Activated gamma-delta T cell (primary cell): ENCODE data around the gene PCED1A.

Experiments used
- DNase-seq: peaks from one replicate; lab custom pipeline; 2025; lab: John Stamatoyannopoulos, UW
- total RNA-seq, 2 donors: gene quantifications; one replicate each; lab custom pipeline; 2026; lab: John Stamatoyannopoulos, UW

PCED1A gene, protein sequence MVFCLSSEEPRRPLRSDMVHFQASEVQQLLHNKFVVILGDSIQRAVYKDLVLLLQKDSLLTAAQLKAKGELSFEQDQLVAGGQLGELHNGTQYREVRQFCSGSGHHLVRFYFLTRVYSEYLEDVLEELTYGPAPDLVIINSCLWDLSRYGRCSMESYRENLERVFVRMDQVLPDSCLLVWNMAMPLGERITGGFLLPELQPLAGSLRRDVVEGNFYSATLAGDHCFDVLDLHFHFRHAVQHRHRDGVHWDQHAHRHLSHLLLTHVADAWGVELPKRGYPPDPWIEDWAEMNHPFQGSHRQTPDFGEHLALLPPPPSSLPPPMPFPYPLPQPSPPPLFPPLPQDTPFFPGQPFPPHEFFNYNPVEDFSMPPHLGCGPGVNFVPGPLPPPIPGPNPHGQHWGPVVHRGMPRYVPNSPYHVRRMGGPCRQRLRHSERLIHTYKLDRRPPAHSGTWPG
- total RNA-seq: 68.5 to 78.5 reads per million in 2 donors

DNA sequence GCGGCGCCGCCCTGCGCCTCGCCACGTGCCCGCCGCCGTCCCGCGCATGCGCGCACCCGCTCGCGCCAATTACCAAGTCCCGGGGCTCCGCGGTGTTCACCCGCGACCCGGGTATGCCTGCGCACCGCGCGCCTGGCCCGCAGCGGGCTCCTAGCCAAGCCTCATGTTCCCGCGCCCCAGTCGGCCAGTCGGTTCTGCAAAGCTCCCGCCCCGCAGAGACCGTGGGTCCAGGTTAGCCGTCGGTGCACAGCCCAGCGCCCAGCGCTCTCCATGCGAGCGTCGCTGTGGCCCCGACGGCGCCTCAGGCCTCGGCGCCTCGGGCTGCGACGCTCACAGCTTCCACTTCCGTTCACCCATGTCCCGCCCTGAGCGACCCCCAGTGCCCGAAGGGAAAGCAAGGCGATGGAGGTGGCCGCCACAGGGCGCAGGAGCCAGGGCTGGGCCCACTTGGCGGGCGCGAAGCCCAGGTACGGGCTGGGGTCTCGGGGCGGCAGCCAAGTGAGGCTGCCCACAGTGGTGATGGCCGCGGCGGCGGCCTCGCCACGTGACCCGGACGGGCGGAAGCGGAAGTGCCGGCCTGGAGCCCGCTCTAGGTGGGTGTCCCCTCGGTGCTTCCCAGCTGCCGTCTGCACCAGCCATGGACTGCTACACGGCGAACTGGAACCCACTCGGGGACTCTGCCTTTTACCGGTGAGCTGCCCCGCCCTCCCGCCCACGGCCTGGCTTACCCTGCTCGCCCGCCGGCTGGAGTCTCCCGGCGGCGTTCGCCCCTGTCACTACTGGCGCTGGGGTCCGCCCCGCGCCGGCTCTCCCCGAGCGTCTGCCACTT, at the start of gene PCED1A, which contains the start of gene VPS16:
TSS of gene PCED1A (minus strand) at position 518 of the 829 bp plus-strand sequence. CDS start 743 bp downstream, outside the sequence.
TSS of gene VPS16 (plus strand) at position 608 of the 829 bp plus-strand sequence. CDS start at position 638, 30 bp downstream.
- DNase-seq: peak; percentile 78

DNA sequence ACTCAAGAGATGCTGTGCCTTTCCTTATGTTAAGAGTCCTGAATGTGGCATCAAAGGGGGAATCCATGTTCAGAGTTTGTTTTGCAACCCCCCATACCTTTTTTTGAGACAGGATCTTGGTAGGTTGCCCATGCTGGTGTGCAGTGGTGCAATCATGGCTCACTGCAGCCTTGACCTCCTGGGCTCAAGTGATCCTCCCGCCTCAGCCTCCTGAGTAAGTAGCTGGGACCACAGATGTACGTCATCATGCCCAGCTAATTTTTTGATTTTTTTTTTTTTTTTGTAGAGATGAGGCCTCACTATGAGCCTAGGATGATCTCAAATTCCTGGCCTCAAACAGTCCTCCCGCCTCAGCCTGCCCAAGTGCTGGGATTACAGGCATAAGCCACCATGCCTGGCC, 49.3 kb upstream of the PCED1A start:
- no peak for DNase-seq

DNA sequence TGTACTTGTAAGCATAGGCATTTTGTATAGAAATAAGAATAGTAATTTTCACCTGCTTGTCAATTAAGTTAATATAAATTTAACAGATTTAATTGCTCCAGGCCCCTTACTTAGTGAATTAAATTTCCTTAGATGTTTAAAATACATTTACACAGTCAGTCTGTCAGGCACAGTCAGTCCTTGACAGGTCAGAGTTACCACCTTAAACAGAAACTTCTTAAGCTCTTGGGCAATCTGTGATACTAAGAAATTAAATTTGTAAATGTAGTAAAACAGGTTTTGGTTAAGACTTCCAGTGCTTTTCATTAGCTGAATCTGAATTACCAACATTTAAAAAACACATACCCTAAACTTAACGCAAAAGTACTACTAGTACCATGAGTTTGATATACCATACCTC, 48.8 kb upstream of the PCED1A start:
- DNase-seq: no peak

DNA sequence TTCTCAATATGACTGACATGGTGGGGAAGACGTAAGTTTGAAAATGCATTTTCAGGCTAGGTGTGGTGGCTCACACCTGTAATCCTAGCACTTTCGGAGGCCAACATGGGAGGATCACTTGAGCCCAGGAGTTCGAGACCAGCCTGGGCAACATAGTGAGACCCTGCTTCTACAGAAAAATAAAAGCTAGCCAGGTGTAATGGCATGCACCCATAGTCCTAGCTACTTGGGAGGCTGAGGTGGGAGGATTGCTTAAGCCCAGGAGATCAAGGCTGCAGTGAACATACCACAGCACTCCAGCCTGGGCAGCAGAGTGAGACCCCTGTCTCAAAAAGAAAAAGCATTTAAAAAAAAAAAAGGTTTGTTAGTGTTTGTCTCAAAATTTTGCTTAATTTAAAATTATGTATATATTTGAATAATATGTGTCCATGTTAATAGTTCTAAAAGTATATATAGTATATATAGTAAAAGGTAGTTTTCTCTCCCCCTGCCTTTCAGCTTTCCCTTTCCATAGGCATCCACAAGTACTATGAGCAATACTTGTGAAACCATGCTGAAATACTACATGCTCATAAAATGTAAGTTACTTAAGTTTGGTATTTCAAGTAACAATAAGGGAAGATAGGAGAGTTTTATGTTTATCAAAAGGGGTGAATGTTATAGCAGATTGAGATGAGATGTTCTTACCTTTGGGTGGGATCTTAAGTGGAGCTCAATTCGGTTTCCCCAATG, 47.9 kb upstream of the PCED1A start:
- DNase-seq: no peak

DNA sequence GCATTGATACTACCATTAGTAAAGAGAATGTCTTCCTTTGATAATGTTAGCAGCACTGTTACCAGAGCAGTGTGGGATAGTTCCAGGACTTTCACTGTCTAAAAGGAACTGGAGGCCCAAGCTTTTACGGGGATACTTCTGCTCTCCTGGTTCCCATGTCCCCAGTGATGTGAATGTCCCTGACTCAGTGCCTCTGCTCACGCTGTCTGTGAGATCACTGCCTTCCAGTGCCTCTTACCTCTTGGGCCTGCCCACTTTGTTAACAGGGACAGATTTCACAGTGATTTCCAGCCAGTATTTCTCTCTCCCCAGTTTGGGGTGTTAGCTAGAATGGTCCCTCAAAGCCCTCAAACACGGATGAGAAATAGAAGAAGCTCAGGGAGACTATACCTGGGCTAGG, 47.3 kb upstream of the PCED1A start:
- DNase-seq: no peak

DNA sequence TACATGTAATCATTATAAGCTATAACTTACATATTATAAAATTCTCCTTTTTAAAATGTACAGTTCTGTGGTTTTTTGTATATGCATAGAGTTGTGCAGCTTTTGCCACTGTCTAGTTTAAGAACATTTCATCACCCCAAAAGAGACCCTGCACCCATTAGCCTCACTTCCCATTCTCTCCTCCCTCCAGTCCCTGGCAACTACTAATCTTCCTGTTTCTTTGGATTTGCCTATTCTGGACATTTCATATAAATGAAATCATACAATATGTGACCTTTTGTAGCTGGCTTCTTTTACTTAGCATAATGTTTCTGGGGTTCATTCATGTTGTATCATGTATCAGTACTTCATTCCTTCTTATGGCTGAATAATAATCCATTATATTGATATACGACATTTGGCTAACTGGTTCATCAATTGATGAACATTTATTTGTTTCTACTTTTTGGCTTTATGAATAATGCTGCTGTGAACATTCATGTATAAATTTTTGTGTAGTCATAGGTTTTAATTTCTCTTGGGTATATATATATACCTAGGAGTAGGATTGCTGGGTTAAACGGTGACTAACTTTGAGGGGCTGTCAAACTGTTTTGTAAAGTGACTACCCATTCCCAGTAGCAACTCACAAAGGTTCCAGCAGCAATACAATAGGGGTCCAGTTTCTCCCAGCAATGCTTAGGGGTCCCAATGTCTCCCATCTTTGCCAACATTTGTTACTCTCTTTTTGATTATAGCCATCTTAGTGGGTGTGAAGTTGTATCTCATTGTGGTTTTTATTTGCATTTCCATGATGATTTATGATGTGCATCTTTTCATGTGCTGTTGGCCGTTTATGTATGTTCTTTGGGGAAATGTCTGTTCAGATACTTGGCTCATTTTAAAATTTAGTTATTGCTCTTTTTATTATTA, 43.5 kb upstream of the PCED1A start:
- no peak for DNase-seq

DNA sequence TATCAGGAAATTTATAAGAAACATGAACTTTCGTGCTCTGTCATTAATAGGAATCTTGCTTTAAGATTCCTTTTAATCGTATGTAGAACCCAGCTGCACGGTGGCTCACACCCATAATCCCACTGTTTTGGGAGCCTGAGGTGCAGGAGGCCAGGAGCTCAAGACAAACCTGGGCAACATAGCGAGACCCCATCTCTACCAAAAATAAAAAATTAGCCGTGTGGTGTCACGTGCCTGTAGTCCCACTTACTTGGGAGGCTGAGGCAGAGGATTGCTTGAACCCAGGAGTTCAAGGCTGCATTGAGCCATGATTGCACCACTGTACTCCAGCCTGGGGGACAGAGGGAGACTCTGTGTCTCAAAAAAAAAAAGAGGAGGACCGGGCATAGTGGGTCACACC, 40.2 kb upstream of the PCED1A start:
- DNase-seq: no peak

DNA sequence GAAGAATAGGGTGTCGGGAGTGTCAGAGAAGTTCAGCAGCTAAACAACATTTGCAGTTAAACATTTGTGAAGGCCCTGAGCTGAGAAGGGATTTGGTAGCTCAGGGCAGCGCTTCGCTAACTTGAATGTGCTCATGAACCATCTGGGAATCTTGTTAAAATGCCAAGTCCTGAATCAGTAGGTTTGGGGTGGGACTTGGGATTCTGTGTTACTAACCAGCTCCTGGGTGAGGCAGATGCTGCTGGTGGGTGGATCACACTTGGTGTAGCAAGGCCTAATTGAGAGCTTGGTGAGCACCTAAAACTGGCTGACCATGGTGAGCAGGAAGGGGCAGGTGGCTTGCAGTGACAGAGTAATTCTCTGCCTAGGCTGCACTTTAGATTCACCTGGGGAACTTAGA, 38.7 kb upstream of the PCED1A start:
- DNase-seq: no peak

DNA sequence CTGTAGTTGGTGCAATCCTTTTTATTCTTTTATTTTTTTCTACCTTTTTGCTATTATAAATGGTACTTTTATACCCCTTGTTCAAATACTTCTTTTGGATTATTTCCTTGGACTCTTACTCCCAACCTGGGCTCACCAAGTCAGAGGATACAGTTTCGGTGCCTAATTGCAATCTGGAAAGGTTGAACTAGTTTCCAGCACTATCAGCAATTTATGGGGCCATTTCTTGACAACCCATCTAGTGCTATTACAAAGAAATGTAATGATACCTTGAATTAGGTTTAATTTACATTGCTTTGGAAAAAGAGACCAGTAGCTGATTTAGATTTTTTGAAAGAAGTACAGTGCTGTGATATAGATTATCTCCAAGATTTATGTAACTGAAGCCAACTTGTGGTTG, 38.1 kb upstream of the PCED1A start:
- no peak for DNase-seq

DNA sequence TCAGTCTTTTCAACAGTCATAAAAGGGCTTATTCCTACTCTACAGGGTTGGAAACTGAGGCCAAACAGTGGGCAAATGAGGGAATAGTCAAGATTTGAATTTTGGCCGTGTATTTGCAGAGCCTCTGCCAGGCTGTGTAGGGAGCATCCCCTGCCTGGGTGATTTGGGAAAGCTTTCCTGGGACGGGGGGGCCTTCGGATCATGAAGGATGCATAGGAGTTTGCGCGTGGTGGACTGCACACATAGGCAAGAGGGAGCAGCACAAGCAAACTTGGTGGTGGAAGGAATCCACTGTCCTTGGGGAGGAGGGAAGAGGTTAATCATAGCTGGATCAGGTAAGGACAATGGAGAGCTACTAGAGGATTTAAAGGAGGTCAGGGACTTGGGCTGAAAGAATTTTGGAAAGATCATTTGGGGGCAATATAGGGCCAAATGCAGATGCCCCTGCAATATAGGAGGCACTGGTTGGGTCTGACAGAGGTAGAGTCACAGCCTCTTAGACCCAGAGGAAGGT, 35.3 kb upstream of the PCED1A start:
- no peak for DNase-seq

DNA sequence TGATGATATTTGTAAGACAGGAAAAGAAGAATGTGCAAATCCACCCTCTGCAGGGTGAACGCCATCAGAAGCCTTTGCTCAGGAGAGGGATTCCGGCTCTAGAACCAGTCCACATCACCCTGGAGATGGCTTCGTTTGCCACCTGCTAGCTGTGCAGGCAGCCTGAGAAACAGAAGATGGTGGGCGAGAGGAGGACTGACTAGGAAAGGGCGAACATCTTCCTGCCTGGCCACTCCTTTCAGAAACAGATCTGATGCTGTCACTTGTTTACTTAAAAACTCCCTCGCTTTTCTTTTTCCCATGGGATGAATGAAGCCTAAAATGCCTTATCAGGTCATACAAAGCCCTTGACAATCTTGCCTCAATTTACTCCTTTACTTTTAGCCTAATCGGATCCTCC, 34.0 kb upstream of the PCED1A start:
- no peak for DNase-seq

DNA sequence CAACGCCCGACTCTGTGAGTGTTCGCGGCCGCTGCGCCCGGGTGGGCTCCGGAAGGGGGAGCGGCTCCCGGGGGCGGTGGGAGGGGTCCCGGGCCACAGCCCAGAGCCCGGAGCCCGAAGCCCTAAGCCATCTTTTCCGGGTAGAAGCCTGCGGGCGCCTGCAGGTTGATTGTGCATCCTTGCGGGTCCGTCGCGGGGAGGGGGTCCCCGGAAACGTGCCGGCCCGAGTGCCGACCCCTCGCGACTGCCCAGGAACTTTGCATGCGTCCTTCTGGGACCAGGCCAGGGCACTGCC, 33.2 kb upstream of the PCED1A start:
- DNase-seq: peak; percentile 68

DNA sequence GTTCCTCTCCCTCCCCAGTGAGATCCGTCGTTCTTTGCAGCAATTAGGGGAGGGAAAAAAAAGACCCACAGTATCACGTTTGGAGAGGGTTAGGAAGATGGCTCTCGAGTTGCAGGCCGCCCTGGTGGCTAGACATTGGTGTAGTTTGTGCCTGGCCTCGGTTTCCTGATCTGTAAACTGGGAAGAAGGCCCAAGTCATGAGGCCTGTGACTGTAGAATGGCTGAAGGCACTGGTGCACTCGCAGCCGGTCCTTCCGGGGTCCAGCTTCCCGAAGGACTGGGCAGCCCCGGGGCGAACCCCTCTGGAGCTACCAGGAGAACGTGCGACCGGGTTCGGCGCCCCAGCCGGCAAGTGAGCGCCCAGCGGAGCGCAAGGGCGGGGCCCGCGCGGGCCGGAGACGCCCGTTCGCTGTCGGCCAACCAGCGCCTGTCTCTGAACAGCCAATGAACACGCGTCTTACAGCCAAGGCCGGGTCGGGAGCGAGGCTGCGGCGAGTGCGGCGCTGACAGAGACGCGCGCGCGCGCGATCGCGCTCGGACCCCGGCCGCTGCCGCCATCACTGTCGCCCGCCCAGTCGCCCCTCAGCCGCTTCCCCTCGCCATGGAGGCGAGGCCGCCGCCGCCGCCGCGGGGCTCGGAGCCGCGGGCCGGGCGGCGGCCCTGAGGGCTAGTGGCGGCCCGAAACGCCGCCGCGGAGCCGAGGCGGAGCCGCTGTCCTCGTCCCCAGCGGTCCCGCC, 32.7 kb upstream of the PCED1A start, which contains the start of gene PTPRA:
TSS of gene PTPRA (plus strand) at position 472 of the 737 bp plus-strand sequence. CDS start 90,797 bp downstream, outside the sequence.
- DNase-seq: peak; percentile 76

DNA sequence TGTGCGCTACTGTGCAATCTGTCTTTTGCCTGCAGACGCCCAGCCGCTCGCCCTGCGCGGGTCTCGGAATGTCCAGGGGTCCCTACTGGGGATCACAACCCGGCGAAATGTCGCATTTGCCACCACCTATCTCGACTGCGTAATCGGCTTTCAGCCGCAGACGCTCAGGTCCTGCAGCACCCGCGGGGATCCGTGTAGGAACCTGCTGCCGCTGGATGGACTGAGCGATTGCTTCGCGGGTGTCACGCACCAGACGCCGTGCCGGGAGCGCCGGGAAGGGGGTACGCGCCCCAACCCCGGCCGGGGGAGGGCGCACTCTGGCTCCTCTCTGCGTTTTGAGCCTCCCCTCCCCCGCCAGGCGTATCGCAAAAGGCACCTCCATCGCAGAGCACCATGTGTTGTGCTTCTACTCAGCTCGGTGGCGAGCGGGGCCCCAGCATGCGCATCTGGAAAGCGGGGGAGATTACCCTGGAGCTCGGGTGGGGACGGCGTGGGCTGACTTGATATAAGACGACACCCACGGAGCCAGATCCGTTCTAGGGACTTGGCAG, 32.1 kb upstream of the PCED1A start:
- DNase-seq: peak; percentile 44

DNA sequence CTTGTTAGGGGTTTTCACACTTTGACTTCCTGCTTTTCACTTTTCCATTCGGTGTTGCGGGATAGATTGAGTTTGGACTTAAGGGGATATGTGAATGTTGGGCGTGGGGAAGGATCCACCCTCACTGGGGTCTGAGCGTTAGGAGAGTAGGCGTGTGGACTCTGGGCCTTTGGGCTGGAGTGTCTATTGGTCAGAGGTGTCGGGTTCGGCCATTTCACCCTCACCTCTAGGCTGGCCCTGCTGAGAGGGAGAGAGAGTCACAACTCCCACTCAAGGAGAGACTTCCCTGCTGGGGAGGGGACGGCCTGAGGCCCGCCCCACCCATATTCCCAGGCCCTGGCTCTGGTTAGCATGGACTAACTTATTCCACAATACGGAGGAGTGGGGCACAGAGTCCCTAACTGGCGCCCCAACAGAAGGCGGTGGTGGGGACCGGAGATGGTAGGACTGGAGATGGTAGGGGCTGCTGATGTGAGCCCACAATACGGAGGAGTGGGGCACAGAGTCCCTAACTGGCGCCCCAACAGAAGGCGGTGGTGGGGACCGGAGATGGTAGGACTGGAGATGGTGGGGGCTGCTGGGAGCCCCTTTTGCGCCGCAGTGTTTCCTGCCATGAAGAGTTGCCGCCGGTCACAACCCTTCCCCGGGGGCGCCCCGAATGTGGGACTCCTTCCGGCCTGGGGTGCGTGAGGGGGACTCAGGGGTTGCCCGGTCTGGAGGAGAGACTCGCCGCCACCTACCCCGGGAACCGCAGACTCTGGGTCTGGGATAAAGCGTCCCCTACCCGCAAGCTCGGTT, 31.4 kb upstream of the PCED1A start:
- DNase-seq: peak; percentile 39

DNA sequence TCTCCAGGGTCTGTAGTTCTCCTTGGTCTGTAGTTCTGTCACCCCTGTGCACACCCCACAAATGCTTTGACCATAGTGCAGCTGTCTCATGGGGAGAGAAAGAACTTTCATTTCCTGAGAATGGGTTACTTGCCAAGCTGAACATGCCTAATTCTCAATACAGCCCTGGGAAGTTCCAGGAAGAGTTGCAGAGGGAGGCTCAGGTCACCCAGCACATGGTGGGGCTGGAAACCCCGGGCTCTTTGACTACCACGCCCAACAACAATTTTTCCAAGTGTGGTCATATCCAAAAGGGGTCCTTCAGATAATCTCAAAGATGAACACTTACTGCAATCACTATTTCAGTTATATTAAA, 30.6 kb upstream of the PCED1A start:
- DNase-seq: no peak

DNA sequence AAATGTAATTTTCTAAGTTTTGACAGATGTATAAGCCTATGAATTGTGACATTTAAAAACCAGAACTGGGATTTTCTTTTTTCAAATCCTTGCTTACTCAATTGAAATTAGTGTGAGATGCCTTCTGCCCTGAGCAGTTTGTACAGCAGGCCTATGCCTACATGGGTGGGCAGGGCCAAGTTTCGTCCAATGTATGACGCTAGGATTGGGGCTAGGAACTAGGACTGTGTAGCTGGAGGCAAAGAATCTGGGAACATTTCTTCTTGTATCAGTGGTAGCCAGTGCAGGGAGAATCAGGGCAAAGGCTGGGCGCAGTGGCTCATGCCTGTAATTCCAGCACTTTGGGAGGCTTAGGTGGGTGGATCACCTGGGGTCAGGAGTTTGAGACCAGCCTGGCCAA, 28.9 kb upstream of the PCED1A start:
- no peak for DNase-seq

DNA sequence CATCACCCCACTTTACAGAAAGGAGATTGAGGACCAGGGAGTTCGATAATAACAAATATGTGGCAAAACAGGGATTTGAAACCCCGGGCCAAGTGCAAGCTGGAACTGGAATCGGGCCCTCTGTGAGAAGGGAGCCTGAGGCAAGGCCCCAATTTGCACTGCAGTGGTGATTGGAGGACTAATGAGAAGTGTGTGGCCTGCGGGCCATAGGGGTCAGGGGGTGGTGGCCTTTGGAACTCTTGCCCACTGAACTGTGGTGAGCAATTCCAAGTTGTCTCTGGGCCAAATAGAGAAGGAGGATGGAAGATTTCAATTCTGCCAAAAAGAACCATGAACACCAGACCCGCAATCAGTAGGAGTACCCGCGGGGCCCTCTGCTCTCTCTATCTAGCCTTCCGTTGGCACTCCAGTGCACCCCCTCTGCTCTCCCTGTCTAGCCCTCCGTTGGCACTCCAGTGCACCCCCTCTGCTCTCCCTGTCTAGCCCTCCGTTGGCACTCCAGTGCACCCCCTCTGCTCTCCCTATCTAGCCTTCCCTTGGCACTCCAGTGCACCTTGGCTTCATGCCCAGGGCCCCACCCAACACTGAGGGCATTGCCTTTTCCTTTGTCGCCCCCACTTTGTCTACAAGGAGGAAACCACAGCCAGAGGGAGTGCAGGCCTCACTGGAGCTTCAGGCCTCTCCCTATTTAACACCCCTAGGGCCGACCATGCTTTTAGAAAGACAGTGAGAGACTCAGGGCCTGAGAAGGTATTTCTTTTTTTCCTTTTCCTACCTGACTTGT, 26.8 kb upstream of the PCED1A start:
- DNase-seq: no peak
